ENCODE measurements around the gene ABHD14A.

ABHD14A gene

GRCh38 chr3:51955893-51956770 lies 18.7 kb upstream of the ABHD14A start:
- no peak for DNase-seq (ENCODE audit: low read depth in 2 of 2, low spot score in 1 of 2)

GRCh38 chr3:51957520-51958205 lies 17.2 kb upstream of the ABHD14A start:
- DNase-seq (ENCODE audit: low read depth in 2 of 2, low spot score in 1 of 2) = no peak

DNA sequence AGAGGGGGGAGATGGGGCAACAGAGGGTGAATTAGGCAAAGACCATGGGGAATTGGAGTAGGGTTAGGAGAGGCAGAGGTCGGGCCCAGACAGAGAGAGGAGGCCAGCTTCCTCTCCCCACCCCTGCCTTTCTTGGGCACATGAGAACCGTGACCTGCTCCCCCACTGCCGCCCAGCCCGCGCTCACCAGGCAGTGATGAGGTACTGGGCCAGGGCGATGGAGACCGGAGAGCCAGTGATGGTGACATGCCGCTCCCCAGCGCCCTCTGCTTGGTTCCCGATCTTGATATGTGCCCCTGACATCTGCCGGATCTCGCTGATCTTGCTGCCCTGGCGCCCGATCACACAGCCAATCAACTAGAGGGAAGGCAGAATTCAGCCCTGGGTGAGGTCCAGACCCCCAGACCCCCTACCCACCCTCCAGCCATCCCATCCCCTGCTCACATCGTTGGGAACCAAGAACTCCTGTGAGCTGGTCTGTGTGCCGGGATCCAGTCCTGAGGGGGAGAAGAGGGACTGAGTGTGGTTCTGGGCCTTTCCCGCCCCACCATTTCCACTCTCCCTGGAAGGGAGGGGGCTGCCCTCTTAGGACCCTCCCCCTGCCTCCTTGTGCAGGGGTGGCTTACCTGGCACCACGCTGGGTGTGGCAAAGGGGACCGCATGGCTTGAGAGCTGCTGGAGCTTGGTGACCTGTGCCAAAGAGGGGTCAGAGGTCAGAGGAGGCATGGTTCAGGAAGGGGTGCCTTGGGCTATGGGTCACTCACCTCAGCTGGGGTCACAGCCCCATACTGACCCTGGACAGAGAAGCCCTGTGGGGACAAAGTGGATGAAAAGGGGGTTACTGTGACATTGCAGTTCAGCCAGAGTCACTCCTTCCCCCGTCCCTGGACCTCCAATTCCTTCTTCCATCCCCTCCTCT lies 16.0 kb upstream of the ABHD14A start:
- DNase-seq (ENCODE audit: low read depth in 2 of 2, low spot score in 1 of 2) = no peak

GRCh38 chr3:51959651-51960050 lies 15.2 kb upstream of the ABHD14A start:
- no peak for DNase-seq (ENCODE audit: low read depth in 2 of 2, low spot score in 1 of 2)

GRCh38 chr3:51960386-51960785 lies 14.5 kb upstream of the ABHD14A start:
- DNase-seq (ENCODE audit: low read depth in 2 of 2, low spot score in 1 of 2) = no peak

DNA sequence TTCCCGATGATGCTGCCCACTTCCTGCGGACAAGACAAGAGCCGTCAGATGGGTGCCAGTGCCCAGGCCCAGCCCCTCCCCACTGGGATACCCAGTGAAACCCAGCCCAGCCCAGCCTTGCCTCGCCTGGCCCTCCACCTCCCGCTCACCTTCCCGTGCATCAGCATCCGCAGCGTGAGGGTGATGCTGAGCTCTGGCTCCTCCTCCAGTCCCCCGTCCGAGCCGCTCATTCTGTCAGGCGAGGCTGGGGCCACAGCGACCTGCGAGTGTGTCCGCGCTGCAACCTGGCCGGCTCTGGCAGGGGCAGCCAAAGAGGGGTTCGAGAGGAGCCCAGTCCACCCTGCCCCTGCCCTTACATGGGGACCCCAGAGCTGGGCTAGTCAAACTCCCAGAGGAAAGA lies 13.9 kb upstream of the ABHD14A start:
- DNase-seq (ENCODE audit: low read depth in 2 of 2, low spot score in 1 of 2) = no peak

- no peak for DNase-seq (ENCODE audit: low read depth in 2 of 2, low spot score in 1 of 2)
Measured at GRCh38 chr3:51961602-51962569, 13.0 kb upstream of the ABHD14A start.

- DNase-seq (ENCODE audit: low read depth in 2 of 2, low spot score in 1 of 2) = no peak
Measured at GRCh38 chr3:51962854-51963530, 11.9 kb upstream of the ABHD14A start.

DNA sequence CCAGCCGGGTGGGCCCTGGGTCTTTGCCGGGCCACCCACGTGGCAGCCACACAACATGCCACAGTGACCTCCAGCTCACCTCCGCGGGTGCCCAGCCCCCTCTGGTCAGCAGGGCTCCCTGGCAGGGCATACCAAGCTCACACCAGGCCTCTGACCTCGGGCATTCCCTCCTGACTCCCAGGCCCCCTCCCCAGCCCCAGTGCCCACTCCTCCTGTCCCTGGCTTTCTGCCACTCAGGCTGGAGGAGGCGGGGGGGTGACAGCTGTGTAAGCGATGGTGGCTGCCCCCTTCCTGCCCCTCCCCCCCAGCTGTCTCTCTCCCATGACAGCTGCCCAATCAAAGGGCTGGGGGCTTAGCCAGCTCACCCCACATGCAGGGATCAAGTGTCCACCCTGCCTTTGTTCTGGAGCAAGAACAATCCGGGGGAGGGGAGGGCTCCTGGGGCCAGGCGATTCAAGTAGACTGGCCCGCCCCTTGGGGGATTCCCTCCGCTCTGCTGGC lies 10.9 kb upstream of the ABHD14A start:
- no peak for DNase-seq (ENCODE audit: low read depth in 2 of 2, low spot score in 1 of 2)

GRCh38 chr3:51964521-51964920 lies 10.3 kb upstream of the ABHD14A start:
- no peak for DNase-seq (ENCODE audit: low read depth in 2 of 2, low spot score in 1 of 2)

GRCh38 chr3:51966016-51966415 lies 8.8 kb upstream of the ABHD14A start:
- DNase-seq (ENCODE audit: low read depth in 2 of 2, low spot score in 1 of 2) = no peak

DNA sequence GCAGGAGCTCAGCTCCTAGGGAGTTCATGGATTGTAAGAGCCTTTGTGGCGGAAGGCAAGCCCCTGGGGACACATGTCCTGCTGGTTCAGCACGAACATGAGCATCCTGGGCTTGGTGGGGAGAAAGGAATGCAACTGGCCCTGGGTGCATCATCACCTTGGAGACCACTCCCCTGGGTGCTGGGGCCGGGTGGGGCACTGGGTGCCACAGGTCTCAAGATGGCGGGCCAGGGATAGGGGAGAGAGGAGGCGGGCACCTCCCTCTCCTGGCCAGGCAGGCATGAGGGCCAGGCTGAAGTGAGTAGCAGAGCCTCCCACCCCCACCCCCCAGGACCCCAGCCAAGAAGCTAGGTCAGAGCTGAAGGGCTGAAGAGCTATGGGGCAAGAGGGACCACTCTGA lies 8.4 kb upstream of the ABHD14A start:
- no peak for DNase-seq (ENCODE audit: low read depth in 2 of 2, low spot score in 1 of 2)

GRCh38 chr3:51966922-51967383 lies 7.9 kb upstream of the ABHD14A start:
- no peak for DNase-seq (ENCODE audit: low read depth in 2 of 2, low spot score in 1 of 2)

GRCh38 chr3:51967384-51968169 lies 7.3 kb upstream of the ABHD14A start, which contains the start of gene PCBP4:
Gene PCBP4 (minus strand): TSS chr3:51967454. CDS start chr3:51961240, 6,214 bp downstream.
- no peak for DNase-seq (ENCODE audit: low read depth in 2 of 2, low spot score in 1 of 2)

DNA sequence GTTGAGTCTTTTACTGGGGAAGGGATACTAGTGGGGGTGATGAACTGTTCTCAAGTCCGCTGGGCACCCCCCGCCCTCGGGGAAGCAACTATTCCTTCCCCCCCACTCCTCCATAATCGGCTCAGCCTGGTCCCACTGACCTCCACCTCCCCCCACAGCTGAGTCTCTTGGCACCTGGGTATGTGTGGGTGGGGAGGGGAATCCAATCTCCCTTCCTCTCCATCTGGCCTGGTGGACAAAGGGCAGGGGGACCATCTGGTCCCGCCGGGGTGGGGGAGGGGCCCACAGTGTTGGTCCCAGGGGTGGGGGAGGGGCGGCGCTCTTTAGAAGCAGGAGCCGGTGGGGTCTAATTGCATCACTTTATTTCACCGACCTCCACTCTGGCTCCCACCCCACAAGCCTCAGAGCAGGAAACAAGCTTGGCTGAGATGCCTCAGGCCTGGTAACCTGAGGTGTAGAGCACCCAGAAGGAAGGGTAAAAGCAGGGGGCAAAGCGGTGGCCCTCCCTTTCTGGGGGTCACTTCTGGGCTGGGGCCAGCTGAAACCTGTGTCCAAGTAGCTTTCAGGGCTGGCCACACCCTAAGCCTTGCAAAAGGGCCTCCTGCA lies 6.6 kb upstream of the ABHD14A start:
- DNase-seq (ENCODE audit: low read depth in 2 of 2, low spot score in 1 of 2) = no peak

DNA sequence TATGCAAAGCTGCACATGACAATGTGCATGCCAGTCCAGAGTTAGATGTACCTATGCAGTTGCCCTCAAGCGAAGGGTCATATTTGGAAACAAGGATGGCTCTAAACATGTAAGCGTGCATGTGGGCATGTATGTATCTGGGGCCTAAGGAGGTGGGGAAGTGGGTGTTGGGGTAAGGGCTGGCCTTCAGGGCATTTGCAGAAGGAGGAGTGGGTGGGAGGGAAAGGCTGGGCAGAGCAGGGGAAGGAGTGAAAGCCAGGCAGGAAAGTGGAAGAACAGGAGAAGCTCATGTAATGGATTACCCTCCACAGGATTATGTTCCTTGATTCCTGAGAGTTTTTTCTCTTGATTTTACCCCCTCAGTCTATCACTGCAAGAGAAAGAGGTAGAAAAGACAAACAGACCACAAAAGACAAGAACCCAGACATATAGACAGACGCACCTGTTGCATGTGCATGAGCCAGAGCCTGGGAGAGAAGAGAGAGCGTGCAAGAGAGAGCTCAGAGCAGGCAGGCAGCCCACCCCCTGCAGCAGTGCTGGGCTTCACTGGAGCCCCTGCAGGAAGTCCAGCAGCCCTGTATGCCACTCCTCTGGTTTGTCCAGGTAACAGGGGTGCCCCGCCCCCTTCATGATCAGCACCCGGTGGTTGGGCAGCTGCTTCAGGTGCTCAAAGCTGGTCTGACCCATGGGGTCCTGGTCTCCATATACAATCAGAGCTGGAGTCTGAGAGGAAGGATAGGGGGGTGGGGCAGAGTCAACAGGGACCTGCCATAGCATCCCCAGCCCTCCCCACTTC lies 5.8 kb upstream of the ABHD14A start:
- DNase-seq (ENCODE audit: low read depth in 2 of 2, low spot score in 1 of 2) = no peak

- no peak for DNase-seq (ENCODE audit: low read depth in 2 of 2, low spot score in 1 of 2)
Measured at GRCh38 chr3:51969841-51970240, 5.0 kb upstream of the ABHD14A start.

Measured in stimulated activated CD8-positive, alpha-beta memory T cell treated with anti-CD3 and anti-CD28 coated beads, Interleukin-4, amount 100 ng/mL, for 4 hours (primary cell).